ENCODE results near the gene CLSTN2.
"Not testable (repeated sequence)": the region's sequence is repeated elsewhere in the genome, so short reads cannot be mapped to it uniquely, and the experiment has no call there.

CLSTN2 gene

DNA sequence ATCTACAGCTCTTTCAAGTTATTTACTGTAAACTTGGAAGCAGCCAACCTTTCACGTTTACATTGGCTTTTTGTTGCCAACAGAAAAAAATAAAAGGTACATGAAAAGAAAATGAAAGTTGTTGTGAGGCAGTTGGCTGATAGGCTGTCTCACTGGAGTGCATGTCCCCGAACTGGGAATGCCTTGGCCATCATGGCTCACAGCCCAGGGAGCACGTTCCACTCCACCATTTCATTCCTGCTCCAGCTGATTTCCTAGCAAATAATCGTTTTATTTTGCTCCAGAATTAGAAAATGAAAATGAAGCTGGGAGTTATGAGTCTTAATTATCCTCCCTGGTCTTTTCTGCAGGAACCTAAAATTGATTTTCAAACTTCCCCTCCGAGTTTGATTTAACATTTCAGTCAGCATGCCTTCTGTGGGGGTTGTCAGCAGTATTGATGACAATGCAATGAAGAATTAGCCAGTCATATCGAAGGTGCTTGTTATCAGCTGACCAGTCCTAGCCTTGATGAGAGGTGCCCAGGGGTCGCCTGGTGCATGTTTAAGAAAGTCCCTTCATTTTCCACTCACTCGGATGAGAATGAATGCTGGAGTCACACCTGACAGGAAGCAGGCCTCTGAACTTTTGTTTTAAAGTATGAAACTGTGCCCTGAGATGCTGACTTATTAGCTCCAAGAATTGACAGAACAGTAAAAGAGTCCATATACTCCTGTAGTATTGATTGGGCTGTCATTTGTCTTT lies 449.2 kb downstream of the CLSTN2 start:
- DNase-seq (ENCODE audit: low read depth): no peak

DNA sequence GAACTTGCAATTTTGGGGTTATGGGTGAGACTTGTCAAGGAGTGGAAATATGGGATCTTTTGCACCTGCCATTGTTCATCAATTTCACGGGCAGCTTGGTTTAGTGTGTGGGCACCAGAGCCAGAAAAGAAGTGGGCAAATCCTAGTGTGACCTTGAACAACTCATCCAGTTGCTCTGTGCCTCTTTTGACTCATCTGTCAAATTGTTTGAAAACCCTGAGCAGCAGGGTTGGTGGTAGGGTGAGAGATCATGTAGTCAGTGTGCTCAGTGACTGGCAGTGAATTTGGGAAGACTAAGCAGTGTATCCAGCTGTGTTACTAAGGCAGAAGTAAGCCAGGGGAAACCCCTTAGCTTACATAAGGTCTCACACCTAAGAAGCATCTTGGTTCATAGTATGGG lies 449.9 kb downstream of the CLSTN2 start:
- DNase-seq (ENCODE audit: low read depth): no peak

DNA sequence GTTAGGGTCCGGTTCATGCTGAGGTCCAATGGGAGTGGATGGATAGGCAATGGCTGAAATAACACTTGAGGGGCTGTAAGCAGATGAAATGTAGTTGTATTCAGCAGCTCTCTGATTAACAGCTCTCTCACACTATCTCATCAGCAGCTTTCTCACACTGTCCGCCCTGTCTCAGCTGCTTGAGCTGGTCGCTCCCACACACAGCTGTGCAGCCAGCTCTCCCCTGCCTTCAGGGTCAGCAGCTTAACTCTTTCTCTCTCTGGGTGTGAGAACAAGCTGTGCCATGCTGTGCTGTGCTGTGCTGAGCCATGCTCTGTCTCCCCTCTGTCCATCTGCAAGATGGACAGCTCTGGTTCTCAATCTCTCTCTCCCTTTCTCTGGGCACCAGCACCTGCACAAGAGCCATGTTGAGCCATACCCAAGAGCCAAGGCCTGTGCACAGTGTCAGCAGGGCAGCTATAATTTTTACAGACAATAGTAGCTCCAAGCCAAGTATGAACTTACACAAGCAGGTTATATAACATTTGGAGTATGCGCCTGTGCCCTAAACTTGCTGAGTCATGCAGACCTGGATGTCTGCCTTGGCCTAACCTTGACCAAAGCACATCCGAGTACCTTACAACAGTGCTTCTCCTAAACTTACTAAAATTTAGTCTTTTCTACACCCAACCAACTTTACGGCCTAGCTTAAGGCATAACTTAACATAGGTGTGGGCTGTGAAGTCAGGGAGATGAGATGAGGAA lies 451.5 kb downstream of the CLSTN2 start:
- DNase-seq (ENCODE audit: low read depth): no peak

DNA sequence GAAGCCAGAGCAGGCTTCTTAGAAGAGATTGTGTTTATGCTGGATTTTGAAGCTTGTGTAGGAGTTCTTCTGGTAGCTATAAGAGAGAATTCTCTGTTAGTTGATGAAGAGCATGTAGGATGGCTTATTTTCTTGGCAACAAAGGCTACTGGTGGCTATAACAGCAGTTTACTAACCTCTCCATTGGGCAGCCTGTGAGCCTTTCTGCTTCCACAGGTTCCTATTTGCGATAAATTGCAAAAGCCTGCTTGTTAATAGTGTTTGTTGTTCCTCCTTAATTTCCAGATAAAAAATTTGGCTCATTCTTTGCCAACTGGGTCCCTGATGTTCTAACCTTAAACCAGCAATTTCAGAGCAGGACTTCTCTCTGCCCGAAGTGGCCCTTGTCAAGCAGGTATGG lies 452.3 kb downstream of the CLSTN2 start:
- DNase-seq (ENCODE audit: low read depth): no peak

DNA sequence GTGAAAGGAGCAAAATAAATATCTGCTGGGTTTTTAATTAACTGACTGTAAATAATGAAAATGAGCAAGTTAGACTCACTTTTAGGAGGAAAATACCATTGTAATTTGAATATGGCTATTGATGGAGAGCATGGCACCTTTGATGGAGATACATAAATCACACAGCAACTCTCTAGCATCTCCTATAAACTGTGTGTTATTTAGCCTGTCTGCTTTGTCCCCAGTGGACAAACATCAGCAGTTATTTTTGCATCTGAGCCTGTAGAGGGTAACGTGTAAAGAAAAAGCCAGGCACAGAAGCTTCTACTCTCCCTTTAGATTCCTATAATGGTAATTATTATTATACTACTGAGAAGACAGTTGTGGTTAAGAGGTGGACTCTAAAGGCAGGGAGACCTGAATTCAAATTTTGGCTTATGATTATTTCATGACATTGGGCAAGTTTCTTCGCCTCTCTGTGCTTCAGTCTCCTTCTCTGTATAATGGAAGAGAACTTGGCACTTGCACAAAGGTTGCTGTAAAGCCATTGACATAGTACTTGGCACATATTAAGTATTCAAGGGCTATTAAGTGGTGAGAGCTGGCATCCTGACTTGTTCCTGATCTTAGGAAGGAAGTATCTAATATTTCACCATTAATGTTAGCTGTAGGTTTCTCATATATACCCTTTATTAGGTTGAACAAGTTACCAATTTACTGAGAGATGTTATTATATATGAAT lies 453.4 kb downstream of the CLSTN2 start:
- no peak for DNase-seq (ENCODE audit: low read depth)

DNA sequence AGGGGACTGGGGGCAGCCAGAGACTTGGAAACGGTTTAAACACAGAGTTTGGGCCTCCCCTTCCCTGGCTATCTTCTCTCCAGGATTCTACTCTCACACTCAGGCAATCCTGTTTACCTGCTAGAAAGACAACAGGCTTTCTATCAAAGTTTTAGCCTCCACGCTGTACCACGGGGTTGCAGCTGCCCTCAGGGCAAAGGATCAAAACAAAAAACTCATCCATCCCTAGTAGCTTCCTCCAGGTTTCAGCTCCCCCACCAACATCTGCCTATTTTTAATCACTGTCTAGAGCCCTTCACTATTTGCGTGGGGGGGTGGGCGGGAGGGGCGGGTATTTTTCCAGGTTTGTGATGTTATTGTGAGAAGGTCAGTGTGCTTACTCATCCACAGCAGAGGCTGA lies 456.1 kb downstream of the CLSTN2 start:
- DNase-seq (ENCODE audit: low read depth): no peak

DNA sequence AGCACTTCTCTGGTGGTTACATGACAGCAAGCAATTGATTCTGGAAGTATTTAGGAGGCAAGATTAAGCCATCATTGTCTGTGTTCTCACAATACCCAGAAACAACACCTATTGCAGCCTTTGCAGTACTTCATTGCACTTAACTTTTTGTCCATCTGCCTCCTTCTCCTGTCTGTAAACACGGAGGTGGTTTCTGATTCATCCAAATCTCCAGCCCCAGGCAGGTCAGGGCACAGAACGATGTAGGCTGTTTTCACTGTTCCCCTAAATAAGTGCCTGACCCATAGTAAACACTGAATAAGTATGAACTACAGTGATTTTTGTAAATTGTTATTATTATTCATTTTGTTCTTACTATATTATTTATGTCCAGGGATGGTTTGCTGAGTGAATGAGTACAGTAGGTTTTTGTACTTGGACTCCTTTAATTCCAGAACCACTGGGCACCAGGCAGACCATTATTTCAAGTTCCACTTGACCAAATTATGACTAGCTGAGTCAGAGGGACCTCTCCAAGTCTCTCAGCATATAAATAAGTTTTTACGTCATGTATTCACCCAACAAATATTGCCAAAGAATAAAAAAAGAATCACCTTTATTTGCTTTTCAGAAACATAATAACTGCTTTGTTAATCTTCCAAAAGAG lies 459.6 kb downstream of the CLSTN2 start:
- DNase-seq (ENCODE audit: low read depth): no peak

DNA sequence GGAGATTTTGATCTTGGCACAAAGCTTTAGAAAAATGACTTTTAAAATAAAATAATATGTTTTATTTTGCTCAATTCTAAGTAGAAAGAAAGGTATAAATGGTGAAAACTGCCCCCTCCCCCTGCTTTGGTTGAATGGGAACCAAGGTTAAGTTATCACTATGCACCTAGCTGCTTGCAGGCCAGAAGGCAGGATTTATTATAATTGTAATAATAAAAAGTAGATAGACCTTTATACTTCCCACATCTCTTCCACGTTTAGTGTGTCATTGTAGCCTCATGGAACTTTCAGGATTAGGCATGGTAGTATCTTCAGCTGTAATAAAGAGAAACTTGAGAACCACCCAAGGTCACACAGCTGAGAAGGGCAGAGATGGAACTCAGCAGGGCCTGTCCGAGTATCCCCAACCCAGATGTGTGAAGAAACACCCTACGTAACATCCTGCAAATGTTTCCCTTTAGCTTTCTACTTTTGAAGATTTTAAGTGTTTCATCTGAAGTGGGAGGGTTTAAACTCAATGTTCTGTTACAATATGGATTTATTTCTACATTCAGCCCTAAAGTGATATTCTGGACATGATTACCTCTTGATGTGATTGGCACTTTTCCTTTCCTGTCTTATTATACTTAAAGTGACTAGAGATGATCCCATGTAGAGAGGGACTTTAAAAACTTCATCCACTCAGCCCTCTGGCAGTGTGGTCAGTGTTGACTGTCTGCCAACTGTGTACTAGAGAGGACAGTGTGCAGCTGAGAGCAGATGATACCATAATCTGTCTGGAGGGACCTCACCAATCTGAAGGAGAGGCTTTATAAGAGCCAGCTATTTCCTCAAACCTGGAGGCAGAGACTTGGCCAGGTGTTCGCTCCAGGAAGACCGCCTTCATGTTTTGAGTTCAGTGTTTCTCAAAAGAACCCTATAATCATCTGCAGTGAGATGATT lies 460.4 kb downstream of the CLSTN2 start:
- DNase-seq (ENCODE audit: low read depth): no peak

DNA sequence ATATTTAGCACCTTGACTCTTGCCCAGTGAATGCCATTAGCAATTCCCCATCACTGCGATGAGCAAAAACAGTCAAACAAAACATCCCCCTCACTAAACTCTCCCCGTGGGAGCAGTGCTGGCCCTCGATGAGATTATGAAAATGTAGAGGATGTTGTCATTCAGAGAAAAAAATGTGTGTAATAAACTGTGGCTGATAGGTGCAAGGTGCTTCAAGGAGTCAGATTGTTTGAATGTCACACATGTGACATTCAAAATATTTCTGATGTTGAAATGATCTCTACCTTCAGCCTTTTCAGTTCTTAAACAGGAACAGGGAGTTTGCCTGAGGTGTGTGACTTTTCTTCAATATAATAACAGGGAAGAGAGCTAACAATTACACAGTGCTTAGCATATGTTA lies 461.1 kb downstream of the CLSTN2 start:
- DNase-seq (ENCODE audit: low read depth): no peak

DNA sequence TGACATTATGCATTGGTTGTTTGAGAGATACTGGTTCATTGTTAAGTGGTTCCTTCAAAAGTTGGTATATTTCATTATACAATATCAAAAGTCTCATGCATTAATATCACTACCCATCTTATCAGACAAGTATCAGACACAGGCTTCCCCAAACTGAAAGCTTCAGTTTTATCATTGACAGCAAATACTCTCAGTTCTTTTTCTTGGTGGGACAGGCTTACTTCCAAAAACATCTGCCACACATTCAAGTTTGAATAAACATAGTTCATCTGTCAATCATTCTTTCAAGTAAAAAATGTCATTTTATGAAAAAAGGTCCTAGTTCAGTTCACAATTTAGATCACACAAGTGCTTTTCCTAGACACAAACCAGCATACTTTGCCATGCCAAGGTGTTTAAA lies 462.9 kb downstream of the CLSTN2 start:
- DNase-seq (ENCODE audit: low read depth): no peak

DNA sequence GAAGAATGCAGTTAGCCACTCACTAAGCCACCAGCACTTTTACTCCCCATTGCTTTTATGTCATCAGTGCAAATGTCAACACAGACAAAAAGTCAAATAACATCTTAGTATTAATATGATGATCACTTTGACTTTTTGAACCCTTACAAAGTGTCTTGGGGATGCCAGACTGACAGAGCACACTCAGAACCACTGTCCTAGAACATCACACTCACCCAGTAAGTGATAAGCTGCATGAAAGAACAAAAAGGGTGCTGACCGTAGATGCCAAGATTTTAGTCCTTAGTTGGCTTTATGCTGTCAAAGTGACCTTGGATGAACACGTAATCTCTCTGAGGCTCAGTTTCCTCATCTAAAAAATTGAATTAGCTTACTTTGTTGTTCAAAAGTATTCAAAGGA lies 463.4 kb downstream of the CLSTN2 start:
- DNase-seq (ENCODE audit: low read depth): no peak

DNA sequence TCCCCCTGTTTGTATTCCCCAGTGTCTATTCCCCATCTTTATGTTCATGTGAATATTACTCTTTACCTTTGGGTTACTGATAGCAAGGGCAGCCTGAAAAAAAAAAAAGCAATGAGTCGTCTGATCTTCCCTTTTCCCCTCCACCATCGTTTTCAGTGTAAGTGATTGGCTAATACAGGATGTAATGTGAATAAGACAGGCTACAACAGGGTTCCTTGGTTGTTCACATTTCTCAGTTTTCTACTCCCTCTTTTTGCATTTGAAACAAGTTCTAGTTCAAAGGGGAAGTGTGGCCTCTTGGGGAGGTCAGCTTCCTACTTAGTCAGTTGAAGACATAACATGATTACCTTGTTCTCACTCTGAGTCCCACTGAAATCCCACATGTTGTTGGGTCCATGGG lies 464.9 kb downstream of the CLSTN2 start:
- no peak for DNase-seq (ENCODE audit: low read depth)

DNA sequence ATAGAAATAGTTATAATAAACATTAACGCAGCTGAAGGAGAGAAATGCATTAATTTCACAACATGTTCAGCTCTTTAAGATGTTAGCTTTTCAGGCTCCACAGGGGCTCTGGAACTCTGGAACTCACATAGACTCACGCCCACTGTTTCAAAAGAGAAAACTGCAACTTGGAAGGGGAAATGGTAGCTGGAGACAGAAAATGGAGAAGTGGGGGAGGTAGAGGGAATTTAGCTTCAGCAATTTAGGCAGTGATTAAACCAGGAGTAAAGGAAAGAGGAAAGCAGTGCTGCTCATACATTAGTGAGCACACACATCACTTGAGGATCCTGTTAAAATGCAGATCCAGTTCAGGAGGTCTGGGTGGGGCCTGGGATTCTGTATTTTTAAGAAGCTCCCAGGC lies 468.1 kb downstream of the CLSTN2 start:
- DNase-seq (ENCODE audit: low read depth): no peak

DNA sequence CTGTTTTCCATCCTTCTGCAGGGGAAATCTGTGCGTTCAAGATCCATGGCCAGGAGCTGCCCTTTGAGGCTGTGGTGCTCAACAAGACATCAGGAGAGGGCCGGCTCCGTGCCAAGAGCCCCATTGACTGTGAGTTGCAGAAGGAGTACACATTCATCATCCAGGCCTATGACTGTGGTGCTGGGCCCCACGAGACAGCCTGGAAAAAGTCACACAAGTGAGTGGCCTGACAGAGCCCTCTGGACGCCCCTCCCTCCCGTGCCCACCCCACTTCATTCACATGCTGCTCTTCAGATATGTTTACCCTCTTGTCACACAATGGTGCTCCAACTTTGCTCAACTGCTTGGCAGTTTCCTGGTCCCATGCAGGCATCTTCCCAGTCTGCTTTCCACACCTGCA lies 468.6 kb downstream of the CLSTN2 start:
- no peak for DNase-seq (ENCODE audit: low read depth)

DNA sequence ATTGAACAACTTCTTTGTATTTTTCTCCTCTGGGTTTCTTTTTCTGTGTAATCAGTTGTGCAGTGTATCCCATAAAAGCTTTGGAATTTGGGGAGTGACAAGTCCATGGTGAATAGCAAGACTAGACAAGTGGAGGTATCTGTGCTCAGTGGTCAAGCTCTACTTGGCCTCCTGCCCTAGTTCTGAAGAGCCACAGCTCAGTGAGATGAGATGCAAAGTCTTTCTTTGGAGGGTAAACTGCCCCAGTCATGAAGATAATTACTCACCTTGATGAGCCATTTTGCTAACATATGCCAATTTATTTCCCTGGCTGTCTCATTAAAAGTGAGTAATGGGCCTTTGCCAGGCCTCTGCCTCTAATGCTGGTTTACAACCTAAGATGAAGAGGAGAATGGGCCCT lies 471.7 kb downstream of the CLSTN2 start:
- no peak for DNase-seq (ENCODE audit: low read depth)

DNA sequence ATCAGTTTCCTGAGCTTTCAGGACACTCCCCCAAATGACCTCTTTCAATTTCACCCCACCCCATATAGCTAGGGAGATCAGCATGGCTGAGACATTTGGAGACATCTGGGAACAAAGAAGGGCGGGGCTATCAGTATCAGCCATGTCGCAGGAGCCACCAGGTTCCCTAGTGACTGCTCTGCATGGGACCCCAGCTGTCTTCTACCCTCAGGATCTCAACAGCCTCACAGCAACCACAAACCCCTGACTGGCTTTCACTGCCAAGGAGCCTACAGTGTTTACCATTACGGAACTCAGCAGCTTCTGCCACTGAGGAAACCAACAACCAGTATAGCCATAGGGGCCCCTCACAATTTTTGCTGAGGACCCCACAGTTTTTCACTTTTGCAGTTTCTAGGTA lies 473.3 kb downstream of the CLSTN2 start:
- DNase-seq (ENCODE audit: low read depth): no peak

DNA sequence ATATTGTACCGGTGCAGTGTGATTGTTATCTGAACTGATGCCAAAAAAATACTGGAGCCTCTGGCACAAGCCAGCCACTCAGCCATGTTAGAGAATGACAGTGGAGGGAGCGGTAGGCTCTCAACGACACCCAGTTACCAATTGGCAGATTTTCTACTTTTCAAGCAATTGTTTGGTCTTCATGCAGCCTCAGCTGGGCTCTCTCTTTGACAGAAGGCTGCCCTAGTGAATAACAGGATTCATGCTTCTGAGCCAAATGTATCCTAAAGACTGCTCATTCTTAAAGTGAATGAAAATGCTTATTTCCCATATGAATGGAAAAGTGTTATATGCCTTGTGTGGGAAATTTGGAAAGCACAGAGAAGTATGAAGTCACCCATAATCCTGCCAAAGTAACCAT lies 481.7 kb downstream of the CLSTN2 start:
- DNase-seq (ENCODE audit: low read depth): no peak

DNA sequence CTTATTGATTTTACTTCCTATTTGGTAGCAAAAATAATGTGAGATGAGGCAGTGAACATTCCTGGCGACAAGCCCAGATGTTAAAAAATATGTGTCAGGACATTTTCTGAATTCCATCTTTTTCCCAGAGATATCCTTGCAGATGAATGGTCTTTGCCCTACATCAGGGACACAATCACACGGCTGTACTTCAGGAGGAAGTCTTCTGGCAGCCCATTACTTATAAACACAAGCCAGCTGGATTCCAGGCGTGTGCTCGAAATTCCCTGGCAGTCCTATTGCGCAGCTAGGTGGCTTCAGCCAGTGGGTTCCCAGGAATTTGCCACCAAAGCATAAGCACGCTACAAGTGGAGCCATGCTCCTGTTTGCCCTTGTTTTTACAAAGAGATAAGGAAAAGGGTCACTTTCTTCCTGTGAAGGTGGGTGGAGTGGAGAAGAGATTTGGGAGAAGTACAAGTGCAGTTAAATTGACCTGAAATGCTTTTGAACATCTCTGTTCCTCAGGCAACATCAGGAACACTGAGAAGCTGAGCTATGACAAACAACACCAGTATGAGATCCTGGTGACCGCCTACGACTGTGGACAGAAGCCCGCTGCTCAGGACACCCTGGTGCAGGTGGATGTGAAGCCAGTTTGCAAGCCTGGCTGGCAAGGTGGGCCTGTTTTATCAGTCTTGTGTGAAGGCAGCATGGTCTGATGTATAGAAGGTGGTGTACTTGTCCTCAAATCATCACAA lies 485.8 kb downstream of the CLSTN2 start:
- DNase-seq (ENCODE audit: low read depth): no peak

DNA sequence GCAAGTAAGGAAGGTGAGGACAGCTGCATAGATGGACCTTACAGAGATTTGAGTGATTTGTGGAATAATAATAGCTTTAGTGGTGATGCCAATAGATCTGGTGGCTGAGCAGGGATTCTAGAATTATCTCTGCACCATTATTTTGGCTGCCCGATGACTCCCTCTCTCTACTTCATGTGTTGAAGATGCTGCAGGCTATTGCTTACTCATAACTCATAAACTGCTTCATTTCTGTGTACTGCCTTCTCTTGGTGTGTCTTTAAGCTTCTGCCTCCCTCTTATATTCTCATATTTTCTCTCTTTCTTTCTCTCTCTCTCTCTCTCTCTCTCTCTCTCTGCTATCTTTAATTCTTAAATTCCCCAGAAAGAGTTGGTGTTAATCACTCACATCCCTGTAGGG lies 486.9 kb downstream of the CLSTN2 start:
- DNase-seq (ENCODE audit: low read depth): no peak

DNA sequence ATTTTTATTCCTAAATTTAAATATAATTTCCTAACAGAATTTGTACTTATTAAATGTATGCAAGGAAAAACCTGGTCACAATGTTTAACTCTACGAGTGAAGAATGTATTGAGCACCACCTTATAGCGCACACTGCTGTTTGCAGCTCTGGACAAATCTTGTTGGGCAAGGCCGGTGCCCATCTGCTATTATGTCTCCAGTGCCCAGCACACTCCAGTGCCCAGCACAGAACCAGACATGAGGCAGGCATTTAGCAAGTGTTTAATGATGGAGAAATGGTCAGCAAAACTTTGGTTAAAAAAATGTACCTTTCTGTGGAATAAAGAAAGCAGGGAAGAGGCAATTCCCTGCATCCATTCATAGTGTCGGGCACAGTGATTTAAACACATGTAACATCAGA lies 488.2 kb downstream of the CLSTN2 start:
- no peak for DNase-seq (ENCODE audit: low read depth)

DNA sequence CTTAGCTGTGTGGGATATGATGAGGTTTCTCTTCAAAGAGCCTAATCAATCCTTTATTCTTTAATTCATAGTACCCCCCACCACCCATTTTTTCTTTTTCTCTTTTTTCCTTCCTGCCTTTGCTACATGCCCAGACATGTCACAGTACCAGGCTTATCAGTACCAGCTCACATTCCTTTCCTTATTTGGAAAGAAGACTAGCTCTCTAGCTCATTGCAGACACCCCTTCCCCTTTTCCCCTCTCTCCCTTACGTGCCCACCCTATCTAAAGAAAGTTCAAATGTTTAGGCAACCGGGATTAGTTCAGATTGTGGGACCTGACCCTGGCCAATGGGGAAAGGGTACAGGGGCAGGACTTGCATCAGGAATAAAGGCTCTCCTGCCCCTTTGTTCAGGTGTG lies 488.6 kb downstream of the CLSTN2 start:
- DNase-seq (ENCODE audit: low read depth): not testable (repeated sequence)

All from CMK (cell line).